WTC11 (cell line): ENCODE data around the gene ASB4.

Experiments used
- RELA ChIP-seq: sonication (generic); formaldehyde crosslinking; IDR thresholded peaks from 2 replicates; pipeline ENCODE4 v1.8.1; 2022; ENCODE audit warnings: missing genetic modification reagents, mild to moderate bottlenecking, borderline replicate concordance
- TF ChIP-seq, protein P1 (sequence below): fragments of 200-600 bp; IDR thresholded peaks from 2 replicates; pipeline ENCODE4 v1.8.0; 2022; ENCODE audit warnings: antibody characterized with exemption
- TF ChIP-seq, protein P2 (sequence below): sonication (generic); formaldehyde crosslinking; IDR thresholded peaks from 2 replicates; pipeline ENCODE4 v1.8.1; 2023; ENCODE audit warnings: mild to moderate bottlenecking, missing genetic modification reagents
- TF ChIP-seq, protein P3 (sequence below): sonication (generic); formaldehyde crosslinking; IDR thresholded peaks from 2 replicates; pipeline ENCODE4 v1.8.0; 2022; ENCODE audit warnings: mild to moderate bottlenecking, missing genetic modification reagents

DNA sequence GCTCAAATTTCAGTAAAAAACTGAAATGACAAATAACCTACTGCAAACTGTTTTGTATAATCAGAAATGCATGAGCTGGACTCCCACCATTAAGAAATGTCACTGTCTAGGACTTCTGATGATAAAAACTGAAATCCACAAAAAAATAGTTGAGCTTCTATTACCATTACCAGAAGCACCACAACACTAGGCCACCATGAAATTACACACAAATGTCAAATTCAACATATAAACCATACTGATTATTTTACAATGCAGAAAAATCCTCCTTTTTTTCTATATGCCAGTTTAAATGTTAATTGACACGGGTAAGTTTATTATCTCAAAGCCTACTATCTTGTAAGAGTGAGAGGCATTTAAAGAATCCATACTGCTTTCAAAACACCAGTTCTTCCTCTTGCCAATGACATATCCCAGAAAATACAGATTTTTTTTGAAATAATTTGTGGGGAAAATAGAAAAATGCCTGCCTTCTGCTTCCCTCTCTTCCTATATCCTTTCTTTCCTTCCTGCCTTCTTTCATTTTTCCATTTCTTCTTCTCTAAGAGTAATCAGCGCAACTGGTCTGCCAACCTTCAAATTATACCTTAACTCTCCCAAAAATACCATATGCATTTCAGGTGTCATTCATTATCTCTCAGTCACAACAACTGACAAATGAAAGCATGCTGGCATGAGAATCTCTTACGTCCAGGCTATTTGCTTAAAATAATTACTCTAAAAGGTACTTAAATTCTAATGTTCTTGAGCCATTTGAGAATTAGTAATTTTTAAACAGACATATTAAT is 98.3 kb downstream of the ASB4 start:
- TF ChIP-seq, protein P1, sequence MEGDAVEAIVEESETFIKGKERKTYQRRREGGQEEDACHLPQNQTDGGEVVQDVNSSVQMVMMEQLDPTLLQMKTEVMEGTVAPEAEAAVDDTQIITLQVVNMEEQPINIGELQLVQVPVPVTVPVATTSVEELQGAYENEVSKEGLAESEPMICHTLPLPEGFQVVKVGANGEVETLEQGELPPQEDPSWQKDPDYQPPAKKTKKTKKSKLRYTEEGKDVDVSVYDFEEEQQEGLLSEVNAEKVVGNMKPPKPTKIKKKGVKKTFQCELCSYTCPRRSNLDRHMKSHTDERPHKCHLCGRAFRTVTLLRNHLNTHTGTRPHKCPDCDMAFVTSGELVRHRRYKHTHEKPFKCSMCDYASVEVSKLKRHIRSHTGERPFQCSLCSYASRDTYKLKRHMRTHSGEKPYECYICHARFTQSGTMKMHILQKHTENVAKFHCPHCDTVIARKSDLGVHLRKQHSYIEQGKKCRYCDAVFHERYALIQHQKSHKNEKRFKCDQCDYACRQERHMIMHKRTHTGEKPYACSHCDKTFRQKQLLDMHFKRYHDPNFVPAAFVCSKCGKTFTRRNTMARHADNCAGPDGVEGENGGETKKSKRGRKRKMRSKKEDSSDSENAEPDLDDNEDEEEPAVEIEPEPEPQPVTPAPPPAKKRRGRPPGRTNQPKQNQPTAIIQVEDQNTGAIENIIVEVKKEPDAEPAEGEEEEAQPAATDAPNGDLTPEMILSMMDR, result no peak
- TF ChIP-seq RELA (CRISPR knock-in tag), result no peak
- TF ChIP-seq, protein P2, sequence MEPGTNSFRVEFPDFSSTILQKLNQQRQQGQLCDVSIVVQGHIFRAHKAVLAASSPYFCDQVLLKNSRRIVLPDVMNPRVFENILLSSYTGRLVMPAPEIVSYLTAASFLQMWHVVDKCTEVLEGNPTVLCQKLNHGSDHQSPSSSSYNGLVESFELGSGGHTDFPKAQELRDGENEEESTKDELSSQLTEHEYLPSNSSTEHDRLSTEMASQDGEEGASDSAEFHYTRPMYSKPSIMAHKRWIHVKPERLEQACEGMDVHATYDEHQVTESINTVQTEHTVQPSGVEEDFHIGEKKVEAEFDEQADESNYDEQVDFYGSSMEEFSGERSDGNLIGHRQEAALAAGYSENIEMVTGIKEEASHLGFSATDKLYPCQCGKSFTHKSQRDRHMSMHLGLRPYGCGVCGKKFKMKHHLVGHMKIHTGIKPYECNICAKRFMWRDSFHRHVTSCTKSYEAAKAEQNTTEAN (CRISPR knock-in tag), result no peak
- TF ChIP-seq, protein P3, sequence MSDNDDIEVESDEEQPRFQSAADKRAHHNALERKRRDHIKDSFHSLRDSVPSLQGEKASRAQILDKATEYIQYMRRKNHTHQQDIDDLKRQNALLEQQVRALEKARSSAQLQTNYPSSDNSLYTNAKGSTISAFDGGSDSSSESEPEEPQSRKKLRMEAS, result no peak
